HG03460 (cell line): ENCODE data around the gene NCOA1.
"Not testable (repeated sequence)": the region's sequence is repeated elsewhere in the genome, so short reads cannot be mapped to it uniquely, and the experiment has no call there.

ENCODE experiments used
- ATAC-seq: cut with Tn5 transposase; IDR thresholded peaks from one replicate; pipeline ENCODE4 v1.9.1; 2021; ENCODE audit not compliant: unreplicated experiment

NCOA1 gene

GRCh38 chr2:24779116-24779515 is 288.1 kb downstream of the NCOA1 start:
- ATAC-seq, result no peak

DNA sequence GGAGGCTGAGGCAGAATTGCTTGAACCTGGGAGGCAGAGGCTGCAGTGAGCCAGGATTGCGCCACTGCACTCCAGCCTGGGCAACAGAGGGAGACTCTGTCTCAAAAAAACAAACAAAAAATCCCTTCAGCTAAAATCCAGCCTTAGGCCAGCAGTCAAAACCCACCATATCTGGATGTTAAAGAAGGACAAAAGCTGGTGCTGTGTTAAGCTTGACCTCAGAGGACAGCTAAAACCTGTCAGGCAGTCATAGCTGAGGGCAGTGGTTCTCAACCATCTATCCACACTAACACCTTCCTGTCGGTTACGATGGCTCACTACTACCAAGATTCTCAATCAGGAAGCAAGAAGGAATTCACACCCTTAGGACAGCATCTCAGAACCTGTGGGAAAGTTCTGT is 292.6 kb downstream of the NCOA1 start:
- ATAC-seq, result no peak

DNA sequence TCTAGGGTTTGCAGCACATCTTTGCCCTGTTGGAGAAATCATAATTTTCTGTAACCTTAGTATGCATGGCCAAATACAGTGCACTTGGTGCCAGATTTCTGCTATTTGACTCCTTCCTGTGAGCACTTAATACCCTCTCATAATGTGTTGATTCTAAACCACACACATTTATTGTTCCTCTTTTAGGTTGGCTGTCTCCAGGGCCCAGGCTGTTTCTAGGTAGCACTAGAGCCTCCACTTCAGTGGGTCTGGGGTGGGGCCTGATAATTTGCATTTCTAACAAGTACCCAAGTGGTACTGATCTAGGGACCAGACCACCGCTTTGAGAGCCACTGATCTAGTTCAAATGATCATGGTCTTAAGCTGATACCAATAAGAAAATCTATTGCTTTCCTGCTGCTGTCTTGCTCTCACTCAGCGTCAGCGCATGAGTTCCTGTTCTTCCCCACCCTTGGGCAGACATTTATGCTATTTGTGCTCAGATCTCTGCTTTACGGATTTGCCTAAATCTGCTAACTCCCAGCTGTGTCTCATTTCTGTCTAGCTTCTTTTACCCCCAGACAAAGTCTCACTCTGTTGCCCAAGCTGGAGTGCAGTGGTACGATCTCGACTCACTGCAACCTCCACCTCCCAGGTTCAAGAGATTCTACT is 294.7 kb downstream of the NCOA1 start:
- peak; percentile 87 for ATAC-seq

DNA sequence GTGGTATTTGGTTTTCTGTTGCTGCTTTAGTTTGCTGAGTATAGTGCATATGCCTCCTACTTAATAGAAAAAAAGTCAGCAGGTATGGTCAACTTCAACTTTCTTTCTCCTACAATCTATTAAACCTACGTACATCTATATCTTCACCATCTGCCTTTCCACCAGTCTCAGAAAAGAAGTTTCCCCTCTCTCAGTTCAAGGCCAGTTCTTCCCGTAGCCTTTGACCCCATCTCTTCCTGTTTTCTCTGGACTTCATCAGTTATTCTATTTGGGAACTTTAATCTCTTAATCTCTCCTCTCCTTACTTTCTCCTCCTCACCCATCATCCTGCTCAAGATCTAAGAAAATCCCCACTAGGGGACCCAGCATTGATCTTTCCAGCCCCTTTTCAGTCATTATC is 296.5 kb downstream of the NCOA1 start:
- no peak for ATAC-seq

DNA sequence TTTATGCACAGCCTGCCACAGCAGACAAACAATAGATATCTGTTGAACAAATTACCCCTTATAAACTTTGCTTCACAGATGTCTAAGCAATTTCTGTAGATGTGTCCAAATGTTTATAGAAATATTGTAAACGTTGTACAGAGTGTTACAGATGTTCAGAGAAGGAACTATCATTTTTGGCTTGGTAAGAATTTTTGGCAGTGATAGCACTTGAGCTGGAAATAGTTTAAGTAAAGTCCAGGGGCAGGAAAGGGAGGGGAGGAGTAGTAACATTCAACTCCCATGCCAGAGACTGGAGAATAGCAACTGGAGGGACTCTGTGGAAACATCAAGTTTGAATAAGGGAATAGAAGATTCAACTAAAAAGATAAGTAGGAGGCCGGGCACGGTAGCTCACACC is 297.8 kb downstream of the NCOA1 start:
- ATAC-seq, result no peak

- no peak for ATAC-seq
Observed at GRCh38 chr2:24791452-24791851, 300.4 kb downstream of the NCOA1 start.

DNA sequence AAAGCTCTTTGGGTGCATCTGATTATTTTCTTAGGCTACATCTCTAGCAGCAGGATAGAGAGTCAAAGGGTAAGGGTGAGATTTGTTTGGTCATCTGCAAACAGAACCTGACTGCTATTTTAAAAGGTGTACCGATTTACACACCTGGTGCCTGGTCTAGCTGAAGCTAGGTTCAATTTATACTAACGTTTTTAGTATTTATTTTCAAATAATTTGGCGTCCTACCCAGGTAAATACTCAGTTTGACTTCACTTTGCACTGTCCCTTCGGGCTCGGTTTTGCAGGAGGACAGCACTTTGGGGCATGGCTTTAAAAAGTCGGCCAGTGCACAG is 301.5 kb downstream of the NCOA1 start:
- ATAC-seq, result no peak

DNA sequence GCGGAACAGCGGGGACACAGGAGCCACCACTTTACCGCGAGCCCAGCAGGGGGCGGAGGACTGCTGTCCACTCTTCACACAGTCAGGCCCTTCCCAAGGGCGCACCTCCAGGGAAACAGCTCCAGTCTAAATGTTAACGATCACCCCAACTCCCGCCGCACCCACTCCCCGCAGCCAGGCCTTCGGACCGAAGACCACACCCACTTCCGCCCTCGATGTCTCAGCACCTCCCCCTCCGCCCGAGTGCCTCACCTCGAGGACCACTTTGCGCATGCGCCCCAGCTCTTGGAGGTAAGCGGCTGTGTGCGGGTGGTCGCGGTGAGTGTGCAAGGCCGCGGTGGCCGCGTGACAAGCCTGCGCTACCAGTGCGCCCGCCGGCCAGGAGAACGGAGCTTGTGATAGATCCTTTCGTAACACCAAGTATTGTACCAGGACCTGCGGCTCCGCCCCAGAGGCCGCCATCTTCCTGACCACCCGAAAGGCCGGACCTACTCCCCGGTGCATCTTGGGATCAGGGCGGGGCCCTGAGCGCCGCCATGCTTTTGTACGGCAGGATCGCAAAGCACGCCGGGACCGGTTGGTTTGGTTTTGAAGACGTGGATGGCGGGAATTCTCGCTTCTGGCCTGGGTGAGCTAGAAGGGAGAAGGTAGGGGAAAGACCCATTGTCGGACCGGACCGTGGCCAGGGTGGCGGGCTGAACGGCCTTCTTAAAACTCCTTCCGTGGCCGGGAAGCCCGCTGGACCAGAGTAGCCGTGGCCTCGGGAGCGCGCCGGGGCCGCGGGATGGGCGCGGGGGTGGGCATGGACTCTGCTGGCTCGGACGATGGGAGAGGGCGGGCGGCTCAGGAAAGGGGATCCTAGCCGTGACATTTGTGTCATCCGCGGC is 302.1 kb downstream of the NCOA1 start, which contains the start of the genes CENPO and PTRHD1:
Gene CENPO (plus strand): TSS at position 552 of the 887 bp plus-strand sequence. CDS start 495 bp downstream, outside the sequence.
Gene PTRHD1 (minus strand): TSS at position 518 of the 887 bp plus-strand sequence. CDS start 14 bp downstream, at position 504.
- ATAC-seq, result peak; percentile 88

DNA sequence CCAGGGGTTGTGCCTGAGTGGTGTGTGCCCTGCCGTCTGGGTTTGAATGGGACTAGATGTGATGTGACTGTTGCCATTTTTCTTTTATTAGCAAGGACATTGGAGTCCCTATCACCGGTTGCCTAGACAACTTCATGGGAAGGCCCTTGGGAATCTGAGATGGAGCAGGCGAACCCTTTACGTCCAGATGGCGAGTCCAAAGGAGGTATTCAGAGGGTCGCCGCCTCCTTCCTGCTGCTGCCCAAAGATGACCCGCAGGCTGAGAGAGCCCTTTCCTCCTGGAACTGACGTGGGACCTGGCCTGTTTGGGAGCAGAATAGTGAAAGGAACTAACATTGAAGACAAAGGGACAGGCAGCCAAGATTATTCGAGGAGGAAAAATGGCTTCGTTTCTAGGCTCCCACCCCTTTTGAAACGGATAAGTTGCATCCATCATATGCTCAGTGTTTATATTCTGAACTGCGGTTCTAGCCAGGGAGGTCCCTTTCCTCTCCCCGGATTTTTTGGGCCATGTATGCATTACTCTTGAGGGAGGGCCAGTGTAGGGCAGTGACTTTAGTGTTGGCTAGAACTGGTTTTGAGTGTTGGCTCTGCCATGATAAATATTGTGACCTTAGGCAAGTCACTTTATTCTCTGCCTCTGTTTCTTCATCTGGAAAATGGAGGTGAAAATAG is 302.8 kb downstream of the NCOA1 start:
- no peak for ATAC-seq

DNA sequence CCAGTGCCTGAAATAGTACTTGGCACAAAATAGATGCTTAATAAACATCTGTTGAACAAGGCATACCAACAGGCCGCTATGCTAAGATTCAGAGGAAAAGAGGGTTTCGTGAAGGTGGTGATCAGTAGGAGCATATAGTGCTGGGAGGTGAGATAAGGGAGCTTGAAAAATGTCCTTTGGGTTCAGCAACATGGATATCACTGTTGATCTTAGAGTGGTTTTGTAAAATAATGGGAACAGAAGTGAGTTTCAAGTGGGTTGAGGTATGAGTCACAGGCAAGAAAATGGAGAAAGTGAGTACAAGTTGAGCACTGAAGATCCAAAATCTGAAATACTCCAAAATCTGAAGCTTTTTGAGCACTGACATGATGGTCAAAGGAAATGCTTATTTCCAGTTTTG is 306.6 kb downstream of the NCOA1 start:
- no peak for ATAC-seq

- ATAC-seq, result not testable (repeated sequence)
Observed at GRCh38 chr2:24800487-24800886, 309.4 kb downstream of the NCOA1 start.

GRCh38 chr2:24805811-24806660 is 315.0 kb downstream of the NCOA1 start:
- ATAC-seq, result not testable (repeated sequence)

DNA sequence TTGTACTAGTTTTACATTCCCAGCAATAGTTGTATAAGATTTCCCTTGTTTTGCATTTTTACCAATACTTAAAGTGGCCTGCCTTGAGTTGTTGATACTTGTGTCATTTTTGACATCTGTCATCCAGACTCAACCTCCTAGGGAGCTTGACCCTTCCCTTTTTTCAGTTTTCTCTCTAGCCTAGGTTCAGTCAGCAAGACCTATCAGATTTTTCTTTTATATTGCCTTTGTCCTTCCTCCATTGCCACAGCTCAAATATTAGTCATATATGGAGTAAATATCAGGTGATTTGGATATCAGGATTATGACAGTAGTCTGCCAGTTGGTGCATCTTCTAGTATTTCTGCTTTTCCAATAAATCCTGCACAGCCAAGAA is 315.6 kb downstream of the NCOA1 start:
- ATAC-seq, result no peak

DNA sequence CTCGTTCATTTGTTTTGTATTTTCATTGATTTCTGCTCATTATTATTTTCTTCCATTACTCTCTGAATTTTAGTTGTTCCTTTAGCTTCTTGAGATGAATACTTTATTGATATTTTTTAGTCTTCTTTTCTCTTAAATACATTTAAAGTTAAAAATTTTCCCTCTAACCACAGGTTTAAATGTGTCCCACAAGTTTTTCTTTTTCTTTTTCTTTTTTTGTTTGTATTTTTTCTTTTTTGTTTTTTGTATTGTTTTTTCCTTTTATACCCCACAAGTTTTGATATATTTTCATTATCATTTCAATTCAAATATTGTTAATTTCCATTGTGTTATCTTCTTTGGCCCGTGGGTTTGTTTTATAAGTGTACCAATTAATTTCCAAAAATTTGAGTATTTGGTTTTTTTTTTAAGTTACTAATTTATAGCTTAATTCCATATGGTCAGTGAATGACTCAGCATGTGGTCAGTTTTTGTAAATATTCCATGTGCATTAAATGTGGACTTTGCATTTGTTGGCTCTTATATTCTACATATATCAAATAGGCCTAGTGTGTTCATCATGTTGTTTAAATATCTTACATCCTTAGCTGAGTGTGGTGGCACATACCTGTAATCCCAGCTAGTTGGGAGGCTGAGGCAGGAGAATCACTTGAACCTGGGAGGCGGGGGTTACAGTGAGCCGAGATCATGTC is 318.4 kb downstream of the NCOA1 start:
- ATAC-seq, result no peak

GRCh38 chr2:24813691-24814137 is 322.7 kb downstream of the NCOA1 start:
- no peak for ATAC-seq

DNA sequence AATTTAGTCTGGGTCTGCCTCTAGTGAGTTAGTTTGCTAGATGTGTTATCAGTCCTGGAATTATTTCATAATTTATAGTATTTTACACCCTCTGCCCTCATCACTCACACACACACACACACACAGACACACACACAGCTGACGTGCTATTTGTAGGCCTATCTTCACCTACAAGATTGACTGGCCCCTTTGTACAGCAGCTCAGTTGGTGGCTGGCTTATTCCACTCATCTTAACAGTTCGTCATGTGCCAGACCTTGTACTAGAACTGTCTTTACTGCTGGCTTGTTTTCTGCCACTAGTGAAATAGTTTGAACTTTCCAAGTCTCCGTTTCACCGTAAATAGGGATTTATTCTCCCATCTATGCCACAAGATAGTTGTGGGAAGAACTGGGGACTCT is 323.5 kb downstream of the NCOA1 start:
- no peak for ATAC-seq

GRCh38 chr2:24815171-24815570 is 324.1 kb downstream of the NCOA1 start:
- ATAC-seq, result no peak

- no peak for ATAC-seq
Observed at GRCh38 chr2:24816404-24816803, 325.4 kb downstream of the NCOA1 start.

DNA sequence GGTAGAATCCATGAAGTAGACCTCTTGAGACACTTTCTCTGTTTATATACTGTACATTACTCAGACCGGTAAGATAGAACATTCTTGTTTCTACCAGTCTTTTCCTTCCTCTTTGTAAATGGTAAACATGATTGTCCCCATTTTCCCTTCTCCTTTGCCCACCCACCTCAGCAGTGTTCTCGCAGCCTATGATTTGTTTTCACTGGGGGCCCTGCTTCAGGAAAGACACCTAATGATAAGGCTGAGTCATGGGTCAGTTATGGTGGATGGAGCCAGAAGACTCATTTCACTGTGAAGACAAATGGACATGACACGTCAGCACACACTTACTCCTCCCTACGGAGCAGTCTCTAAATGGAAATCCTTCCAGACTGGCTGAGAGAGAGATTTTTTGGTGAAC is 325.8 kb downstream of the NCOA1 start:
- no peak for ATAC-seq

DNA sequence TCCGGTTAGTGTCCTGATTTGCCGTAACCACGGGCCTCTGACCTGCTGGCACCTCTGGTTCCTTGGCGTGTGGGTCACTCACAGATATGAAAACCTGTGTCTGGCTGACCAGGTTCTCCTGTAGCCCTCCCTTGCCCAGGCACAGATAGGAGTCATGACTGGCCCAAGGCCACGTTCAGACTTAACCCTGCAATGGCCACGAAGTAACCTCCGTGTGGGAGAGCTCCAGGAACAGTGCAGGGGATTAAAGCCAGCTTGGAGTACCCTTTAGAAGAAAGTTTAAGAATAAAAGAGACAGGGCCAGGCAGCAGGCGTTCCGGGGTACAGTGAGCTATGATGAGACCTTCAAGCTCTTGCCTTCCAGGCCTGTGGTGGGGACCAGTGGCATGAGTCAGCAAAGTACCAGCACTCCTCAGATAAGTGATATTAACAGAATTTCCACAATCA is 327.7 kb downstream of the NCOA1 start:
- ATAC-seq, result no peak
